A673 (cell line): Measurements from ENCODE around the gene GULP1. TPM values are rescaled to one million over a fixed set of nuclear protein-coding genes. Genes with fewer than 3 reads are reported as not detected.

Experiments
- BruUV-seq: library from RNA; stranded (reverse); fragments of 400-500 nt; replicated peaks from 2 replicates; lab custom pipeline; 2021; lab: Mats Ljungman, UMichigan
- CTCF ChIA-PET: fragments of 300-600 bp; sonication (Branson Sonifier 250); formaldehyde crosslinking; loops from one replicate; lab custom pipeline; 2022; ENCODE audit warnings: antibody characterized with exemption; lab: Charles Lee
- POLR2A ChIA-PET: fragments of 300-600 bp; sonication (Branson Sonifier 250); formaldehyde crosslinking; loops from one replicate; lab custom pipeline; 2022; ENCODE audit warnings: antibody characterized with exemption; ENCODE audit not compliant: low non-redundant PET; lab: Charles Lee
- DNase-seq: peaks from one replicate; pipeline ENCODE4 v3.0.0-alpha.2; 2015; ENCODE audit warnings: low spot score
- H3K27ac ChIP-seq: fragments of 200-600 bp; sonication (generic); 2 replicates; pipeline ENCODE4 v1.5.1; 2016; ENCODE audit warnings: mixed run types, low read depth, mild to moderate bottlenecking, mixed read lengths, antibody characterized with exemption, low read length; ENCODE audit not compliant: poor library complexity, severe bottlenecking
- H3K27me3 ChIP-seq: fragments of 200-600 bp; sonication (generic); replicated peaks from 2 replicates; pipeline ENCODE4 v1.6.1; 2017; ENCODE audit warnings: mixed run types, low read depth, mild to moderate bottlenecking, mixed read lengths, antibody characterized with exemption, low read length; ENCODE audit not compliant: insufficient read depth, poor library complexity
- H3K36me3 ChIP-seq: fragments of 200-600 bp; sonication (generic); 2 replicates; pipeline ENCODE4 v1.6.1; 2016; ENCODE audit warnings: mixed run types, mild to moderate bottlenecking, mixed read lengths, antibody characterized with exemption, low read length; ENCODE audit not compliant: insufficient read depth, poor library complexity, severe bottlenecking
- H3K4me1 ChIP-seq: fragments of 200-600 bp; sonication (generic); 2 replicates; pipeline ENCODE4 v1.6.1; 2017; ENCODE audit warnings: mixed run types, mild to moderate bottlenecking, mixed read lengths, antibody characterized with exemption, low read length; ENCODE audit not compliant: insufficient read depth, poor library complexity, severe bottlenecking
- H3K4me3 ChIP-seq: fragments of 200-600 bp; sonication (generic); 2 replicates; pipeline ENCODE4 v1.5.1; 2016; ENCODE audit warnings: low read depth, mixed run types, mild to moderate bottlenecking, mixed read lengths, low read length; ENCODE audit not compliant: poor library complexity, severe bottlenecking
- H3K9me3 ChIP-seq: fragments of 200-600 bp; sonication (generic); 2 replicates; pipeline ENCODE4 v1.6.1; 2016; ENCODE audit warnings: mixed run types, low read depth, mild to moderate bottlenecking, mixed read lengths, antibody characterized with exemption, low read length; ENCODE audit not compliant: poor library complexity, severe bottlenecking
- EZH2 ChIP-seq: fragments of 200-600 bp; sonication (generic); IDR thresholded peaks from 2 replicates; pipeline ENCODE4 v1.6.1; 2017; ENCODE audit warnings: borderline replicate concordance, low read depth, mild to moderate bottlenecking, mixed read lengths, antibody characterized with exemption, low read length; ENCODE audit not compliant: poor library complexity, severe bottlenecking
- intact Hi-C: fragments of 100-400 bp; cut with micrococcal nuclease; formaldehyde crosslinking; loops from one replicate; pipeline ENCODE4 v1.10.0; 2022; ENCODE audit not compliant: unreplicated experiment
- total RNA-seq: library from RNA; stranded (reverse); gene quantifications from 2 replicates; pipeline ENCODE4 v1.2.3, GENCODE V29; 2021
- TF ChIP-seq, protein P1 (sequence below): fragments of 300-800, 200-600 bp; sonication (generic); conservative IDR thresholded peaks from 2 replicates; pipeline ENCODE4 v1.5.1; 2017; ENCODE audit warnings: low read depth, mild to moderate bottlenecking, antibody characterized with exemption, low read length, moderate library complexity, mixed read lengths

The GULP1 gene
- total RNA-seq, 1 experiment from 2014 or later, result 7.2 TPM

DNA sequence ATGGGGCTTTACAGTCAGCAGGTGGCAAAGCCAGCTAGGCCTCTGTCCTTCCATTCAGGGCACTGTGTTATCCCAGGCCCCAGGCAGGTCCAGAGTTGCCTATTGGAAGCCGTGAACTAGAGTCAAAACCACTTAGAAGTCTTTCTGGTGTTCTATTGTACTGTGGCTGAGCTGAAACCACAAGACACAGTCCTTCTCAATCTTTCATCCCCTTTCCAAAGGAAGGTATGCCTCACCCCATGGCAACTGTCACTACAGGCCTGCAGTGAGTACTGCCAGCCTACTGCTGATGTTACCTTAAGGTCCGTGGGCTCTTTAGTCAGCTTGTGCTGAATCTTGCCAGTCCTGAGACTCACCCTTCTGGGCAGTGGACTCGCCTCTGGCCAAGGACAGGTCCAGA, 181.6 kb downstream of the GULP1 start:
- ChIA-PET CTCF (no interaction called here), POLR2A (no interaction called here)
- H3K9me3 ChIP-seq, result no peaks in the 10 kb centered on the region
- no peak overlapping the region for H3K27ac ChIP-seq
- no peaks in the 10 kb centered on the region for H3K36me3 ChIP-seq
- no peaks in the 10 kb centered on the region for H3K4me1 ChIP-seq
- no peak for DNase-seq
- no peaks in the 10 kb centered on the region for H3K27me3 ChIP-seq
- no peak for TF ChIP-seq EZH2
- TF ChIP-seq, protein P1, sequence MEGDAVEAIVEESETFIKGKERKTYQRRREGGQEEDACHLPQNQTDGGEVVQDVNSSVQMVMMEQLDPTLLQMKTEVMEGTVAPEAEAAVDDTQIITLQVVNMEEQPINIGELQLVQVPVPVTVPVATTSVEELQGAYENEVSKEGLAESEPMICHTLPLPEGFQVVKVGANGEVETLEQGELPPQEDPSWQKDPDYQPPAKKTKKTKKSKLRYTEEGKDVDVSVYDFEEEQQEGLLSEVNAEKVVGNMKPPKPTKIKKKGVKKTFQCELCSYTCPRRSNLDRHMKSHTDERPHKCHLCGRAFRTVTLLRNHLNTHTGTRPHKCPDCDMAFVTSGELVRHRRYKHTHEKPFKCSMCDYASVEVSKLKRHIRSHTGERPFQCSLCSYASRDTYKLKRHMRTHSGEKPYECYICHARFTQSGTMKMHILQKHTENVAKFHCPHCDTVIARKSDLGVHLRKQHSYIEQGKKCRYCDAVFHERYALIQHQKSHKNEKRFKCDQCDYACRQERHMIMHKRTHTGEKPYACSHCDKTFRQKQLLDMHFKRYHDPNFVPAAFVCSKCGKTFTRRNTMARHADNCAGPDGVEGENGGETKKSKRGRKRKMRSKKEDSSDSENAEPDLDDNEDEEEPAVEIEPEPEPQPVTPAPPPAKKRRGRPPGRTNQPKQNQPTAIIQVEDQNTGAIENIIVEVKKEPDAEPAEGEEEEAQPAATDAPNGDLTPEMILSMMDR, result no peak
- intact Hi-C loops, result no loop called here
- no peak overlapping the region for H3K4me3 ChIP-seq
- no TSS peak for BruUV-seq

GRCh38 chr2:188474316-188474715, 182.6 kb downstream of the GULP1 start:
- ChIA-PET CTCF (no interaction called here), POLR2A (no interaction called here)
- Histone ChIP-seq H3K4me3 (no peak overlapping the region), H3K9me3 (no peaks in the 10 kb centered on the region), H3K36me3 (no peaks in the 10 kb centered on the region), H3K27me3 (no peaks in the 10 kb centered on the region), H3K27ac (no peak overlapping the region), H3K4me1 (no peaks in the 10 kb centered on the region)
- intact Hi-C loops, result no loop called here
- DNase-seq, result no peak
- BruUV-seq, result no TSS peak
- TF ChIP-seq, protein P1, result no peak
- no peak for TF ChIP-seq EZH2

DNA sequence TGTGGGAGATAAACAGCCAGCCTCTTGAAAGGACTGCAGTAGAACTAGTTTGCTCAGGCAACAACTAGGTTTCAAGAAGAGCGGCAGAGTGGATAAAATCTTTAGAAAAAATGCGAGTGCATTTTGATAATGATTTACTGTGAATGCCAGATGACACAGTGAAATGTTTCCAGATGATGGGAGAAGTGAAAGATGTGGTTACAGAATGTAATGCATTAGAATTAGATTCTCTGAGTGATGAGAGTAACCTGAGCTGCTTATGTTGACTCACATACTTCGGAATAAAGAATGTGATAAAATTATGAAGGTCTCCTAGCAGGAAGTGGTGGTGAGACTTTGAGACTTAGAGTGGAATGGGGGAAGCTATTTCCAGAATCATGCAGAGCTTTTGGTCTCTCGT, 184.3 kb downstream of the GULP1 start:
- no TSS peak for BruUV-seq
- intact Hi-C loops, result no loop called here
- H3K27ac ChIP-seq, result no peak overlapping the region
- no peak overlapping the region for H3K4me3 ChIP-seq
- H3K4me1 ChIP-seq, result no peaks in the 10 kb centered on the region
- ChIA-PET POLR2A (interaction anchor here (0.6 kb wide), 1 partner anchor 63 kb away, joined by 3 read pairs; no protein-coding TSS in a partner anchor), CTCF (no interaction called here)
- peak; percentile 66 for DNase-seq
- TF ChIP-seq EZH2, result no peak
- TF ChIP-seq, protein P1, result no peak
- H3K9me3 ChIP-seq, result no peaks in the 10 kb centered on the region
- no peaks in the 10 kb centered on the region for H3K27me3 ChIP-seq
- no peaks in the 10 kb centered on the region for H3K36me3 ChIP-seq
